ENCODE measurements around the gene MAFG. TPM values are rescaled to one million over a fixed set of nuclear protein-coding genes. Genes with fewer than 3 reads are reported as not detected.
A peak's percentile ranks its signal among the peaks of the same experiment; 100 is the strongest.

Gene MAFG
- total RNA-seq, 1 experiment from 2014 or later, result 22.9 TPM

DNA sequence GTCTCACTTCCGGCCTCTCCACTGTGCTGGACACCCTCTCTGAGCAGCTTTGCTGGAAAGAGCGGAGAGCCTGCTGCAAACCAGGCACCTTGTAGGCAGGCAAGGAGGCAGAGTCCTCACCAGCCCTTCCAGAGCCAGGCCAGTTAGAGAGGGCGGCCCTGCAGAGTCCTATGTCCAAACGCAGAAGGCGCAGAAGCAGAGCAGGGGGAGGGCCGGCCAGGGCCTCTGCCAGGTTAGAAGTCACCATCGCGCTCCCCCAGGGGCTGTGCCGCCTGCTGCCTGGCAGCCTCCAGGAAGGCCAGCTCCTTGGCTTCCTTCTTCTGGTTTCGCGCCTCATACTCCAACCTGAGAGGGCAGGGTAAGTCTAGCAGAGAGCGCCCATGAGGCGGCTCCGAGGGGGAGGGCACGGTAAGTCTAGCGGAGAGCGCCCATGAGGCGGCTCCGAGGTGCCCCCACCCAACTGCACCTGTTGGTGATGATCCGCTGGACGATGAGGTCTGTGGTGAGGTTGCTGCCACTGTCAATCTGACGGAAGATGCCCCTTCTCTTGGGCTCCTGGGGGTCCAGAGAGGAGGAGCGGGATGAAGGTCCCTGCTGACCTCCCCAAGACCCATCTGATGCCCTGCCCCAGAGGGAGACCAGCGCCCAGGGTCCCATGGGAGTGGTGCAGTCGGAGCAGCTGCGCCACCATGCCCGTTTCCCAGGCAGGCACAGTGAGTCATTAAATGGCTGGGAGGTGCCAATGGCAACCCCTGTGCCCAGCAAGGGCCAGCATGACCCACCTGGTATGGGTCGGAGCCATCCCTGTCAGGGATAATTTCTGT lies 22.7 kb downstream of the MAFG start:
- Histone ChIP-seq H3K9me2 (replicated peaks; ENCODE audit: low read length) (no peaks in the 10 kb centered on the region), H4K20me1 (ENCODE audit: low read length) (no peaks in the 10 kb centered on the region), H3K27ac (ENCODE audit: low read length) (no peak overlapping the region), H3K4me1 (ENCODE audit: insufficient read depth, low read length) (peaks cover 2% of the 10 kb centered on the region), H3K79me2 (ENCODE audit: low read length) (peaks cover 4% of the 10 kb centered on the region; the same call in 1 of the 2 replicates), H3K9me3 (ENCODE audit: low read length) (no peaks in the 10 kb centered on the region), H3K4me3 (ENCODE audit: low read length) (no peak overlapping the region), H3F3A (ENCODE audit: low read length, unreplicated experiment) (no peaks in the 10 kb centered on the region), H2AFZ (ENCODE audit: low read length) (no peak overlapping the region), H3K27me3 (ENCODE audit: low read length) (no peaks in the 10 kb centered on the region), H3K36me3 (ENCODE audit: low read depth, low read length) (peaks cover 6% of the 10 kb centered on the region; the same call in 1 of the 2 replicates), H3K4me2 (ENCODE audit: low read length) (no peak overlapping the region), H3K9ac (ENCODE audit: low read length) (no peak overlapping the region)
- CTCF ChIA-PET, result no interaction called here
- BruUV-seq (replicated peaks), result no TSS peak
- ATAC-seq (no peak), DNase-seq (no peak)
- TF ChIP-seq EZH2 (IDR thresholded peaks at IDR 0.05; ENCODE audit: low read length, unreplicated experiment), result no peak
- TF ChIP-seq, protein P1, sequence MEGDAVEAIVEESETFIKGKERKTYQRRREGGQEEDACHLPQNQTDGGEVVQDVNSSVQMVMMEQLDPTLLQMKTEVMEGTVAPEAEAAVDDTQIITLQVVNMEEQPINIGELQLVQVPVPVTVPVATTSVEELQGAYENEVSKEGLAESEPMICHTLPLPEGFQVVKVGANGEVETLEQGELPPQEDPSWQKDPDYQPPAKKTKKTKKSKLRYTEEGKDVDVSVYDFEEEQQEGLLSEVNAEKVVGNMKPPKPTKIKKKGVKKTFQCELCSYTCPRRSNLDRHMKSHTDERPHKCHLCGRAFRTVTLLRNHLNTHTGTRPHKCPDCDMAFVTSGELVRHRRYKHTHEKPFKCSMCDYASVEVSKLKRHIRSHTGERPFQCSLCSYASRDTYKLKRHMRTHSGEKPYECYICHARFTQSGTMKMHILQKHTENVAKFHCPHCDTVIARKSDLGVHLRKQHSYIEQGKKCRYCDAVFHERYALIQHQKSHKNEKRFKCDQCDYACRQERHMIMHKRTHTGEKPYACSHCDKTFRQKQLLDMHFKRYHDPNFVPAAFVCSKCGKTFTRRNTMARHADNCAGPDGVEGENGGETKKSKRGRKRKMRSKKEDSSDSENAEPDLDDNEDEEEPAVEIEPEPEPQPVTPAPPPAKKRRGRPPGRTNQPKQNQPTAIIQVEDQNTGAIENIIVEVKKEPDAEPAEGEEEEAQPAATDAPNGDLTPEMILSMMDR (conservative IDR thresholded peaks at IDR 0.05; ENCODE audit: low read depth, low read length), result no peak
- TF ChIP-seq EZH2phosphoT487 (IDR thresholded peaks at IDR 0.05; ENCODE audit: borderline replicate concordance, low read length), result no peak
- intact Hi-C loops (cut with micrococcal nuclease), result no loop called here
- POLR2A ChIA-PET (ENCODE audit: unreplicated experiment), result no interaction called here

DNA sequence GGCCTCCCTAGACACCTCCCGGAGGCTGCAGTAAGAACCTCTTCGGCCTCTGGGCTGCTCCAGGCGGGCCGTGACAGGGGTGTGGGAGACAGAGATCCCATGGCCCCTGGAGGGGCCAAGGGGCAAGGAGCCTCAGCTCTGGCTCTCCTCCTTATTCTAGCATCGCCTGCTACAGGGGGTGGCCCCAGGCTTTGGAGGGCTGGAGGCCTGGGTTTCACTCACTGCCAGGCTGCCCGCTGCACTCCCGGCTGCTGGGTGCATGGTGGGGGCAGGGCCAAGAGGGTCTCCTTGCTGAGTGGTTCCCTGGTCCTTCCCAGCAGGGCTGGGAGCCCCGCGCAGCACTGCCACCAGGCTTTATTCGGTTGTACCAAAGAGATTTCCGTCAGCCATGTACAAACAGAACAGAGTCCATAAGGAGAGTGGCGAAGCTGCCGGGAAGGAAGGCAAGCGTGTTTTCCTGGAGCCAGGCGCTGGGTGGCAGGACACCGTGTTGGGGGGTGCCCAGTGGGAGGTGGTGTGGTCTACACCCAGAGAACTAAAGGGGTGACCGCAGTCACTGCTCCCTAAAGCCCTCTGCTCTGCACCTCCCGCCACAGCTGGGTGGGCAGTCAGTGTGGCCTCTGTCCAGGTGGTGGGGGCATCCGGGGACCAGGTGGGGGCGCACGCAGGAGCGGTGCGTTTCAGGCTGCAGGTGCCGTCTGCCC lies 23.5 kb downstream of the MAFG start:
- ChIA-PET POLR2A (ENCODE audit: unreplicated experiment) (no interaction called here), CTCF (no interaction called here)
- TF ChIP-seq EZH2phosphoT487 (IDR thresholded peaks at IDR 0.05; ENCODE audit: borderline replicate concordance, low read length), result no peak
- TF ChIP-seq, protein P1 (conservative IDR thresholded peaks at IDR 0.05; ENCODE audit: low read depth, low read length), result no peak
- TF ChIP-seq EZH2 (IDR thresholded peaks at IDR 0.05; ENCODE audit: low read length, unreplicated experiment), result no peak
- H3K27me3 ChIP-seq (ENCODE audit: low read length), result no peaks in the 10 kb centered on the region
- no peak overlapping the region for H2AFZ ChIP-seq (ENCODE audit: low read length)
- peaks cover 4% of the 10 kb centered on the region for H3F3A ChIP-seq (ENCODE audit: low read length, unreplicated experiment)
- BruUV-seq (replicated peaks), result TSS peak; percentile 11
- H3K9me2 ChIP-seq (replicated peaks; ENCODE audit: low read length), result no peaks in the 10 kb centered on the region
- H3K9me3 ChIP-seq (ENCODE audit: low read length), result no peaks in the 10 kb centered on the region
- H3K27ac ChIP-seq (ENCODE audit: low read length), result no peak overlapping the region
- intact Hi-C loops (cut with micrococcal nuclease), result no loop called here
- no peak overlapping the region for H3K9ac ChIP-seq (ENCODE audit: low read length)
- DNase-seq (no peak), ATAC-seq (no peak)
- no peak overlapping the region for H3K4me2 ChIP-seq (ENCODE audit: low read length)
- peaks cover 6% of the 10 kb centered on the region; the same call in 1 of the 2 replicates for H3K36me3 ChIP-seq (ENCODE audit: low read depth, low read length)
- no peaks in the 10 kb centered on the region for H4K20me1 ChIP-seq (ENCODE audit: low read length)
- no peak overlapping the region for H3K4me3 ChIP-seq (ENCODE audit: low read length)
- peaks cover 11% of the 10 kb centered on the region; the same call in 1 of the 2 replicates for H3K79me2 ChIP-seq (ENCODE audit: low read length)
- peaks cover 10% of the 10 kb centered on the region for H3K4me1 ChIP-seq (ENCODE audit: insufficient read depth, low read length)
